Right lobe of liver (tissue), 6 donors: ENCODE measurements around the gene CD79B. TPM values are rescaled to one million over a fixed set of nuclear protein-coding genes. Genes with fewer than 3 reads are reported as not detected.
"Not testable (repeated sequence)": the region's sequence is repeated elsewhere in the genome, so short reads cannot be mapped to it uniquely, and the experiment has no call there.

Experiments
- ATAC-seq, 4 donors: fragments of 200-7000 bp; cut with Tn5 transposase; one replicate each; pipeline ENCODE4 v1.9.1; 2020; ENCODE audit warnings: mild to moderate bottlenecking in 4 of 4, moderate library complexity in 4 of 4
- DNase-seq, 3 donors: peaks; one replicate each; pipeline ENCODE4 v3.0.0-alpha.2; 2020
- H3K27ac ChIP-seq, 3 donors: fragments of 200-600 bp; one replicate each; pipeline ENCODE4 v1.8.0; 2022
- H3K27me3 ChIP-seq, 2 donors: fragments of 200-600 bp; one replicate each; pipeline ENCODE4 v1.8.0; 2022
- H3K36me3 ChIP-seq, 4 donors: fragments of 200-600 bp; sonication (generic) in 1 of 4; one replicate each; pipeline versions ENCODE4 v1.5.1 to v1.8.0; 2017 to 2022; ENCODE audit warnings: control low read depth in 1 of 4
- H3K4me1 ChIP-seq, 4 donors: fragments of 200-600 bp; sonication (generic) in 1 of 4; one replicate each; pipeline versions ENCODE4 v1.5.1 to v1.8.0; 2017 to 2022; ENCODE audit warnings: control low read depth in 1 of 4
- H3K4me3 ChIP-seq, 3 donors: fragments of 200-600 bp; one replicate each; pipeline ENCODE4 v1.8.0; 2022
- H3K9me3 ChIP-seq, 4 donors: fragments of 200-600 bp; sonication (generic) in 1 of 4; one replicate each; pipeline versions ENCODE4 v1.5.1 to v1.8.0; 2017 to 2022; ENCODE audit warnings: control low read depth in 1 of 4
- POLR2A ChIP-seq: fragments of 450-650 bp; IDR thresholded peaks from one replicate; pipeline ENCODE4 v1.6.1; 2017; ENCODE audit warnings: antibody characterized with exemption, mild to moderate bottlenecking
- WGBS: methylation state at CpG from one replicate; pipeline ENCODE4 v1.1.6; 2018; ENCODE audit warnings: low coverage, low lambda C conversion rate; ENCODE audit not compliant: insufficient coverage; ENCODE audit errors: missing lambda C conversion rate; 5-methylcytosine and 5-hydroxymethylcytosine counted together
- intact Hi-C, 2 donors: fragments of 100-400 bp; cut with DNase I; formaldehyde crosslinking; loops; one replicate each; pipeline versions ENCODE4 v1.11.2 to v1.14.1; 2022
- total RNA-seq, 6 experiments: library from RNA; depleted of rRNA in 2 of 6; stranded (reverse); fragments of >200 nt in 2 of 6; fragmentation: NEBNext Ultra II Directional in 3 of 6; extraction: Animal tissue kit (Norgen Biotek cat#: 25700) in 3 of 6; gene quantifications; one replicate each; pipeline versions ENCODE4 v1.1.0 to v1.2.4, GENCODE V29; 2016 to 2023
- TF ChIP-seq, protein P1 (sequence below), 4 donors: fragments of 200-600 bp in 3 of 4; fragments of 450-650 bp in 1 of 4; IDR thresholded peaks; one replicate each; pipeline versions ENCODE4 v1.5.1 to v1.8.0; 2016 to 2022; ENCODE audit warnings: antibody characterized with exemption in 4 of 4, mild to moderate bottlenecking in 2 of 4
- donor health status: DM: no; HTN: yes; CAD: no.
- donor health status: DM: no; HTN: no; CAD: no.
- donor health status: DM: no; HTN: no; CAD: no.
- donor health status: DM: no; HTN: yes; CAD: no.
- donor health status: DM: no; HTN: yes; CAD: no.

CD79B gene
- total RNA-seq, 6 experiments from 2014 or later: 0.62 to 2.2 (median 0.92) TPM

- H3K36me3 ChIP-seq: no peaks in the 10 kb centered on the region
- DNase-seq (no peak), ATAC-seq (no peak)
- no peak overlapping the region for H3K4me3 ChIP-seq
- H3K27me3 ChIP-seq: no peaks in the 10 kb centered on the region
- no peaks in the 10 kb centered on the region for H3K9me3 ChIP-seq
- no CpG with 5 or more reads among the region's 10 CpGs for WGBS
- intact Hi-C loops: no loop called here
- TF ChIP-seq, protein P1, sequence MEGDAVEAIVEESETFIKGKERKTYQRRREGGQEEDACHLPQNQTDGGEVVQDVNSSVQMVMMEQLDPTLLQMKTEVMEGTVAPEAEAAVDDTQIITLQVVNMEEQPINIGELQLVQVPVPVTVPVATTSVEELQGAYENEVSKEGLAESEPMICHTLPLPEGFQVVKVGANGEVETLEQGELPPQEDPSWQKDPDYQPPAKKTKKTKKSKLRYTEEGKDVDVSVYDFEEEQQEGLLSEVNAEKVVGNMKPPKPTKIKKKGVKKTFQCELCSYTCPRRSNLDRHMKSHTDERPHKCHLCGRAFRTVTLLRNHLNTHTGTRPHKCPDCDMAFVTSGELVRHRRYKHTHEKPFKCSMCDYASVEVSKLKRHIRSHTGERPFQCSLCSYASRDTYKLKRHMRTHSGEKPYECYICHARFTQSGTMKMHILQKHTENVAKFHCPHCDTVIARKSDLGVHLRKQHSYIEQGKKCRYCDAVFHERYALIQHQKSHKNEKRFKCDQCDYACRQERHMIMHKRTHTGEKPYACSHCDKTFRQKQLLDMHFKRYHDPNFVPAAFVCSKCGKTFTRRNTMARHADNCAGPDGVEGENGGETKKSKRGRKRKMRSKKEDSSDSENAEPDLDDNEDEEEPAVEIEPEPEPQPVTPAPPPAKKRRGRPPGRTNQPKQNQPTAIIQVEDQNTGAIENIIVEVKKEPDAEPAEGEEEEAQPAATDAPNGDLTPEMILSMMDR (IDR thresholded peaks at IDR 0.05): no peak
- no peak for TF ChIP-seq POLR2A
- no peak overlapping the region for H3K27ac ChIP-seq
- no peaks in the 10 kb centered on the region for H3K4me1 ChIP-seq
Measured at GRCh38 chr17:63928172-63928666, 3.9 kb downstream of the CD79B start.

- Histone ChIP-seq H3K36me3 (no peaks in the 10 kb centered on the region), H3K4me1 (no peaks in the 10 kb centered on the region), H3K9me3 (no peaks in the 10 kb centered on the region), H3K27me3 (no peaks in the 10 kb centered on the region), H3K4me3 (no peak overlapping the region), H3K27ac (no peak overlapping the region)
- intact Hi-C loops: no loop called here
- 0% methylated on average over 1 of the region's 8 CpGs for WGBS
- DNase-seq: no peak
- no peak for ATAC-seq
- TF ChIP-seq, protein P1 (IDR thresholded peaks at IDR 0.05): no peak
- TF ChIP-seq POLR2A: no peak
Measured at GRCh38 chr17:63927464-63928171, 4.5 kb downstream of the CD79B start.

DNA sequence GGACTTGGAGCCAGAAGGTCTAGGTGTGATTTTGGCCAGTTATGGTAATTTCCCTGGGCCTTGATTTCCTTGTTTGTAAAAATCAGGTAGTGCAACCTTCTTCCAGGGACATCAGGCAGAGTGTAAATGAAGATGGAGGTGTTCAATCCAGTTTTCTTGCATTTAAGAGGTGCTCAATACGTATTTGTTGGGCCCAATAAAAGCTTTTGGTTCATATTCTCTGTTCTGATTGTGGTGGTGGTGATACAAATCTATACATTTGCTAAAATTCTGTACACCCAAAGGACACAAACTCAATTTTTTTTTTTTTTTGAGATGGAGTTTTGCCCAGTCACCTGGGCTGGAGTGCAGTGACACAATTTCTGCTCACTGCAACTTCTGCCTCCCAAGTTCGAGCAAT lies 6.0 kb downstream of the CD79B start:
- intact Hi-C loops: no loop called here
- H3K4me1 ChIP-seq: no peaks in the 10 kb centered on the region
- H3K27ac ChIP-seq: no peak overlapping the region
- DNase-seq (no peak), ATAC-seq (no peak)
- no peaks in the 10 kb centered on the region for H3K9me3 ChIP-seq
- no peaks in the 10 kb centered on the region for H3K36me3 ChIP-seq
- no peak for TF ChIP-seq POLR2A
- TF ChIP-seq, protein P1 (IDR thresholded peaks at IDR 0.05): no peak
- H3K27me3 ChIP-seq: no peaks in the 10 kb centered on the region
- H3K4me3 ChIP-seq: no peak overlapping the region
- WGBS: 100% methylated on average over 1 of the region's 2 CpGs

- no peaks in the 10 kb centered on the region for H3K9me3 ChIP-seq
- ATAC-seq (no peak), DNase-seq (no peak)
- H3K27me3 ChIP-seq: no peaks in the 10 kb centered on the region
- H3K27ac ChIP-seq: no peak overlapping the region
- intact Hi-C loops: no loop called here
- H3K4me3 ChIP-seq: no peak overlapping the region
- TF ChIP-seq, protein P1 (IDR thresholded peaks at IDR 0.05): no peak
- TF ChIP-seq POLR2A: no peak
- no peaks in the 10 kb centered on the region for H3K4me1 ChIP-seq
- H3K36me3 ChIP-seq: no peaks in the 10 kb centered on the region
- WGBS: 49% methylated on average over 4 of the region's 5 CpGs
Measured at GRCh38 chr17:63925615-63926014, 6.5 kb downstream of the CD79B start.

DNA sequence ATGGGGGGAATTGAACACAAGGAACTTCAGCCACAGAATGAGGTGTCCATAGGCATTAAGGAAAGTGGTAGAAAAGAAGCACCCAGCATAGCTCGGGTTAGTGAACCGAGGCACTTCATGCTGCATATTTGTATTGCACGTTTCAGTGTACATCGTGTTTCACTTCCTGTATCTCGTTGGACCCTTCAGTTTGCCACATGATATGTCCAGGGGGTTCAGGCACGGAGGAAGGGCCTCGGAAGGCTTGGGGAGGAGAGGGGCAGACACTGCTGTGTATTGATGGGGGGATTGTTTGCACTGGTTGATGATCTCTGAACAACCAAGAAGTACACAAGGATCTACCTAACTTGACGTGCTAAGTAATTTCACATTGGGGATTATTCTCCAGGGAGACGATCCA lies 9.7 kb downstream of the CD79B start:
- WGBS: 31% methylated on average over 3 of the region's 9 CpGs

DNA sequence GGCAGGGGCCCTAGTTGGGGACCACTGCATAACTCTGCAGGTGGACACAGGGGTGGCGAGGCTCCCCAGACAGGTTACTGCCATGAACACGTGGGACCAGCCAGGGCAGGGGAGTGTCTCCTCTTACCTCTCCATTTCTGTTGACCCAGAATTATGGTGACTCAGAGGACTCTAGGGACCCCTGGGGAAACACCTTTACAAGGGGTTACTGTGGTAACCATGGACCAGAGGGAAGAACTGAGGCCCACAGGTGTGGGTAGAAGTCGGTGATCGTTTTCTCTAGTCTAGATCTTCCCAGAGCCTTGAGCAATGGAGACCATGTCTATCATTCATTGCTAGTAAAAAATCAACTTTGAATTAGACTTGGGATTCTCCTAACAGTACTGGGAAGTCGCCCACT lies 11.4 kb downstream of the CD79B start:
- H3K4me3 ChIP-seq, H3K27ac ChIP-seq, intact Hi-C loops, H3K27me3 ChIP-seq, H3K4me1 ChIP-seq, ATAC-seq, H3K9me3 ChIP-seq, H3K36me3 ChIP-seq: not testable (repeated sequence)
- WGBS: 88% methylated on average over 5 of the region's 5 CpGs
- peak in 1 of 3 donors; percentile 17 for DNase-seq

More for the DNA sequence above, 9.7 kb downstream of the CD79B start:
- H3K4me3 ChIP-seq, H3K4me1 ChIP-seq, H3K9me3 ChIP-seq, intact Hi-C loops, H3K36me3 ChIP-seq, DNase-seq, H3K27me3 ChIP-seq, H3K27ac ChIP-seq, ATAC-seq: not testable (repeated sequence)

DNA sequence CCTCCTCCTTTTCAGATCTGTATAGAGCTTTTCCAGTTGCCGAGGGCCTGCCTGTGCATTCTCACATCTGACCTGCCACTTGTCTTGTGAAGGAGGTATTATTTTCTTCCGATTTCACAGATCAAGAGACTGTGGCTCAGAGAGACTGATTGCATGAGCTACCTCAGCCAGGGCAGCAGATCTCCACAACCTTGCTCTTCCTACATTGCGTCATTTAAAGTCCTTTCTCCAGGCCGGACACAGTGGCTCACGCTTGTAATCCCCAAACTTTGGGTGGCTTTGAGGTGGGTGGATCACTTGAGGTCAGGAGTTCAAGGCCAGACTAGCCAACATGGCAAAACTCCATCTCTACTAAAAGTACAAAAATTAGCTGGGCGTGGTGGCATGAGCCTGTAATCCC lies 12.1 kb downstream of the CD79B start:
- H3K4me1 ChIP-seq, H3K27ac ChIP-seq, H3K4me3 ChIP-seq, intact Hi-C loops, ATAC-seq, H3K36me3 ChIP-seq, H3K27me3 ChIP-seq, H3K9me3 ChIP-seq, DNase-seq: not testable (repeated sequence)
- WGBS: 72% methylated on average over 6 of the region's 6 CpGs
